ENCODE data around the gene KCP.

Gene KCP

GRCh38 chr7:128858380-128859231 lies 51.9 kb downstream of the KCP start:
- no peak overlapping the region for H3K4me3 ChIP-seq (ENCODE audit: low read length)
- no peak for DNase-seq (ENCODE audit: low read depth)
- TF ChIP-seq CTCF (IDR thresholded peaks at IDR 0.05; ENCODE audit: insufficient read depth, low read depth, low read length, missing control alignments), result no peak

DNA sequence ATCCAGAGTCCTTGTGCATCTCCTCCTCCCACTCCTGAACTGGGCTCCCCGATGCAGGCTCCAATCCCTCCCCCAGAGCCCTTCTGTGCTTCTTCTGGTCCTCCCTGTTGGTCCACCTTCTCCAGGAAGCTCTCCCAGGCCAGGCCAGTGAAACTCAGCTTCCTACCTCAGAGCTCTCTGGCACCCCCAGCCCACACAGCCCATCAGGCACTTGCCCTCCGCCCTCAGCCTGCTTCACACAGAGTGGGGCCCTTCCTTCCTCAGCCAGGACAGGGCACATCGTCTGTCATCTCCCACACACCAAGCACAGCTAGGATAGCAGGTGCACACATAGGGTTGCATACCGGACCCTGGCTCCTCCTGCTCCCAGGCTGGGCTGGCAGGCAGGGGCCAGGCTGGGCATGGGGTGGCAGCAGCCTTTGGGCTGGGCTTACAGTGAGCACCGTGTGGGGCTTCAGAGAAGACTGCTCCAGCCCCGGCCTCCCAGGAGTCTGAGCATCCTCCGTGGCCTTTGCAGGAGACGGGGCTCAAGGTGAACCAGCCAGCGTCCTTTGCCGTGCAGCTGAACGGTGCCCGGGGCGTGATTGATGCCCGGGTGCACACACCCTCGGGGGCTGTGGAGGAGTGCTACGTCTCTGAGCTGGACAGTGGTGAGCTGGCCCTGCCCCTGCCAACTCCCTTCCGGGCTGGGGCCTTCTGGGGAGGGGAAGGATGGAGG lies 54.3 kb downstream of the KCP start:
- no peak for DNase-seq (ENCODE audit: low read depth)
- no peak overlapping the region for H3K4me3 ChIP-seq (ENCODE audit: low read length)
- no peak for TF ChIP-seq CTCF (IDR thresholded peaks at IDR 0.05; ENCODE audit: insufficient read depth, low read depth, low read length, missing control alignments)

- no peak for TF ChIP-seq CTCF (IDR thresholded peaks at IDR 0.05; ENCODE audit: insufficient read depth, low read depth, low read length, missing control alignments)
- no peak overlapping the region for H3K4me3 ChIP-seq (ENCODE audit: low read length)
- DNase-seq (ENCODE audit: low read depth), result no peak
Measured at GRCh38 chr7:128855559-128855958, 55.0 kb downstream of the KCP start.

DNA sequence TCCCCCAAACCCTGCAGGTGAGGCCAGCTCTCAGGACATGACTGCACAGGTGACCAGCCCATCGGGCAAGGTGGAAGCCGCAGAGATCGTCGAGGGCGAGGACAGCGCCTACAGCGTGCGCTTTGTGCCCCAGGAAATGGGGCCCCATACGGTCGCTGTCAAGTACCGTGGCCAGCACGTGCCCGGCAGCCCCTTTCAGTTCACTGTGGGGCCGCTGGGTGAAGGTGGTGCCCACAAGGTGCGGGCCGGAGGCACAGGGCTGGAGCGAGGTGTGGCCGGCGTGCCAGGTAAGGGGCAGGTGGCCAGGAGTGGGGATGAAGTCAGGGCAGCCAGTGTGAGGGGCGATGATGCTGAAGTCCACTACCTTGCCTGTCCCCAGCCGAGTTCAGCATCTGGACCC lies 56.1 kb downstream of the KCP start:
- H3K4me3 ChIP-seq (ENCODE audit: low read length), result no peak overlapping the region
- DNase-seq (ENCODE audit: low read depth), result no peak
- TF ChIP-seq CTCF (IDR thresholded peaks at IDR 0.05; ENCODE audit: insufficient read depth, low read depth, low read length, missing control alignments), result no peak

DNA sequence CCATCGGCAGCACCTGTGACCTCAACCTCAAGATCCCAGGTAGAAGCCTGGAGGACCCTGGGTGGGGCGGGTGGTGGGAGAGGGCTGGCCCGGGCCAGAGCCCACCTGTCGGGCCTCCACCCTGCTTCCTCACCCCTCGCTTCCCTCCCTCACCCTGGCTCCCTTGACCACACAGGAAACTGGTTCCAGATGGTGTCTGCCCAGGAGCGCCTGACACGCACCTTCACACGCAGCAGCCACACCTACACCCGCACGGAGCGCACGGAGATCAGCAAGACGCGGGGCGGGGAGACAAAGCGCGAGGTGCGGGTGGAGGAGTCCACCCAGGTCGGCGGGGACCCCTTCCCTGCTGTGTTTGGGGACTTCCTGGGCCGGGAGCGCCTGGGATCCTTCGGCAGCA lies 56.7 kb downstream of the KCP start:
- H3K4me3 ChIP-seq (ENCODE audit: low read length), result no peak overlapping the region
- no peak for TF ChIP-seq CTCF (IDR thresholded peaks at IDR 0.05; ENCODE audit: insufficient read depth, low read depth, low read length, missing control alignments)
- DNase-seq (ENCODE audit: low read depth), result no peak

DNA sequence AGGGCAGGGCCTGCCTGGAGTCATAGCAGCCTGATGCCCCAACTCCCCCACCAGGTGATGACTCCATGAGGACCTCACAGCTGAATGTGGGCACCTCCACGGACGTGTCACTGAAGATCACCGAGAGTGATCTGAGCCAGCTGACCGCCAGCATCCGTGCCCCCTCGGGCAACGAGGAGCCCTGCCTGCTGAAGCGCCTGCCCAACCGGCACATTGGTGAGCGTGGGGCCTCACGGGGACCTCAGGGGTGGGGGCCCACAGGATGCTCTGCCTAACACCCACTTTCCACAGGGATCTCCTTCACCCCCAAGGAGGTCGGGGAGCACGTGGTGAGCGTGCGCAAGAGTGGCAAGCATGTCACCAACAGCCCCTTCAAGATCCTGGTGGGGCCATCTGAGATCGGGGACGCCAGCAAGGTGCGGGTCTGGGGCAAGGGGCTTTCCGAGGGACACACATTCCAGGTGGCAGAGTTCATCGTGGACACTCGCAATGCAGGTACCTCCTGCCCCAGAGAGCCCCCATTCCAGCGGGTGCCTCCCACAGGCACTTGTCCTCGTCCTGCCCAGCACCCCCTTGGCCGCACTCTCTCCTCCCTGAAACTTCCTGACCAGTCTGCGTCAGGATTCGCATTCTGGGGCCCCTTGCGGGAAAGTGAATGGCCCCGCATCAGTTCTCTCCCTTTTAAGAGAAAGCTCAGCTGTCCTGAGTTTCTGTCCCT lies 57.8 kb downstream of the KCP start:
- H3K4me3 ChIP-seq (ENCODE audit: low read length), result no peak overlapping the region
- DNase-seq (ENCODE audit: low read depth), result no peak
- TF ChIP-seq CTCF (IDR thresholded peaks at IDR 0.05; ENCODE audit: insufficient read depth, low read depth, low read length, missing control alignments), result no peak

Data from epithelial cell of esophagus (primary cell).